Natural killer cell (primary cell): ENCODE data around the gene AGBL4. TPM values are rescaled to one million over a fixed set of nuclear protein-coding genes. Genes with fewer than 3 reads are reported as not detected.

Source experiments
- ATAC-seq, 3 donors: fragments of 150-1000 bp in 2 of 3; fragments of 200-7000 bp in 1 of 3; cut with Tn5 transposase; 1 replicate in 1 of 3; 2 replicates in 2 of 3; pipeline ENCODE4 v1.10.0; 2021; ENCODE audit warnings: mild to moderate bottlenecking in 2 of 3, moderate library complexity in 2 of 3
- DNase-seq, 2 donors: peaks; one replicate each; pipeline versions ENCODE4 v3.0.0 to v3.0.0-alpha.2; 2013 to 2021; ENCODE audit warnings: mixed read lengths in 1 of 2
- H3K27ac ChIP-seq: one replicate; pipeline ENCODE4 v1.5.1; 2013; ENCODE audit warnings: mild to moderate bottlenecking, low read length
- H3K27me3 ChIP-seq: one replicate; pipeline ENCODE4 v1.6.1; 2013; ENCODE audit warnings: low read length; ENCODE audit not compliant: control insufficient read depth, insufficient read depth
- H3K36me3 ChIP-seq: one replicate; pipeline ENCODE4 v1.6.1; 2013; ENCODE audit warnings: low read length; ENCODE audit not compliant: control insufficient read depth, insufficient read depth
- H3K4me1 ChIP-seq: one replicate; pipeline ENCODE4 v1.6.1; 2013; ENCODE audit warnings: low read length; ENCODE audit not compliant: control insufficient read depth, insufficient read depth
- H3K4me3 ChIP-seq: one replicate; pipeline ENCODE4 v1.5.1; 2013; ENCODE audit warnings: low read length
- H3K9me3 ChIP-seq: one replicate; pipeline ENCODE4 v1.6.1; 2013; ENCODE audit warnings: low read length; ENCODE audit not compliant: control insufficient read depth, insufficient read depth
- H3K27ac Mint-ChIP-seq, 2 donors: one replicate each; pipeline ENCODE4 v1.8.0; 2022; ENCODE audit warnings: mild to moderate bottlenecking in 2 of 2, mixed read lengths in 2 of 2, moderate library complexity in 1 of 2
- H3K27me3 Mint-ChIP-seq, 2 donors: one replicate each; pipeline ENCODE4 v1.8.0; 2022; ENCODE audit warnings: low read depth in 2 of 2, mixed read lengths in 2 of 2
- H3K36me3 Mint-ChIP-seq: one replicate; pipeline ENCODE4 v1.8.0; 2022; ENCODE audit warnings: mixed read lengths
- H3K4me1 Mint-ChIP-seq, 2 donors: one replicate each; pipeline ENCODE4 v1.8.0; 2022; ENCODE audit warnings: mixed read lengths in 2 of 2
- H3K4me3 Mint-ChIP-seq: one replicate; pipeline ENCODE4 v1.8.0; 2022; ENCODE audit warnings: mild to moderate bottlenecking, moderate library complexity, mixed read lengths
- H3K9me3 Mint-ChIP-seq, 2 donors: one replicate each; pipeline ENCODE4 v1.8.0; 2022; ENCODE audit warnings: mixed read lengths in 2 of 2
- CTCF ChIP-seq: fragments of 200-600 bp; IDR thresholded peaks from one replicate; pipeline ENCODE4 v1.8.0; 2022; ENCODE audit warnings: antibody characterized with exemption
- WGBS: methylation state at CpG from one replicate; pipeline ENCODE4 v1.1.7; 2013; ENCODE audit warnings: missing lambda C conversion rate; ENCODE audit not compliant: insufficient coverage; 5-methylcytosine and 5-hydroxymethylcytosine counted together
- intact Hi-C: fragments of 100-400 bp; cut with micrococcal nuclease; formaldehyde crosslinking; loops from one replicate; pipeline ENCODE4 v1.14.2; 2022
- total RNA-seq, 4 donors: library from RNA; stranded (reverse); fragments of 120-200 nt in 1 of 4; gene quantifications; one replicate each; pipeline versions ENCODE4 v1.2.3 to v1.2.4, GENCODE V29; 2013 to 2022

The AGBL4 gene
- total RNA-seq, 3 donors from 2014 or later (not counting 1 experiment from before 2014, with no cell fraction given) = not detected

- intact Hi-C loops = no loop called here
- Mint-ChIP-seq H3K36me3 (no peaks in the 10 kb centered on the region), H3K4me3 (no peak overlapping the region), H3K27ac (no peak overlapping the region), H3K27me3 (no peaks in the 10 kb centered on the region), H3K4me1 (no peaks in the 10 kb centered on the region), H3K9me3 (no peaks in the 10 kb centered on the region)
- Histone ChIP-seq H3K36me3 (no peaks in the 10 kb centered on the region), H3K27ac (no peak overlapping the region), H3K27me3 (no peaks in the 10 kb centered on the region), H3K4me3 (no peak overlapping the region), H3K4me1 (no peaks in the 10 kb centered on the region), H3K9me3 (no peaks in the 10 kb centered on the region)
- WGBS = 65% methylated on average over 10 of the region's 10 CpGs
- TF ChIP-seq CTCF = no peak
- ATAC-seq = no peak
- DNase-seq = no peak
Measured at GRCh38 chr1:48680411-48681035, 1343.2 kb downstream of the AGBL4 start.

GRCh38 chr1:48679859-48680258 lies 1343.9 kb downstream of the AGBL4 start:
- H3K36me3 ChIP-seq = no peaks in the 10 kb centered on the region
- H3K4me3 ChIP-seq = no peak overlapping the region
- H3K4me1 Mint-ChIP-seq = no peaks in the 10 kb centered on the region
- no peaks in the 10 kb centered on the region for H3K36me3 Mint-ChIP-seq
- DNase-seq (no peak), ATAC-seq (no peak)
- no peaks in the 10 kb centered on the region for H3K27me3 Mint-ChIP-seq
- H3K9me3 Mint-ChIP-seq = no peaks in the 10 kb centered on the region
- H3K27ac ChIP-seq = no peak overlapping the region
- H3K4me3 Mint-ChIP-seq = no peak overlapping the region
- no peak overlapping the region for H3K27ac Mint-ChIP-seq
- TF ChIP-seq CTCF = no peak
- no peaks in the 10 kb centered on the region for H3K9me3 ChIP-seq
- no peaks in the 10 kb centered on the region for H3K27me3 ChIP-seq
- no peaks in the 10 kb centered on the region for H3K4me1 ChIP-seq
- intact Hi-C loops = no loop called here
- WGBS = 88% methylated on average over 6 of the region's 6 CpGs

- no peak overlapping the region for H3K4me3 ChIP-seq
- Mint-ChIP-seq H3K36me3 (no peaks in the 10 kb centered on the region), H3K4me1 (no peaks in the 10 kb centered on the region), H3K27ac (no peak overlapping the region), H3K27me3 (no peaks in the 10 kb centered on the region), H3K9me3 (no peaks in the 10 kb centered on the region), H3K4me3 (no peak overlapping the region)
- H3K4me1 ChIP-seq = no peaks in the 10 kb centered on the region
- DNase-seq (no peak), ATAC-seq (no peak)
- 58% methylated on average over 3 of the region's 3 CpGs for WGBS
- H3K36me3 ChIP-seq = no peaks in the 10 kb centered on the region
- H3K27me3 ChIP-seq = no peaks in the 10 kb centered on the region
- no peak for TF ChIP-seq CTCF
- H3K9me3 ChIP-seq = no peaks in the 10 kb centered on the region
- intact Hi-C loops = no loop called here
- no peak overlapping the region for H3K27ac ChIP-seq
Measured at GRCh38 chr1:48678710-48679505, 1344.8 kb downstream of the AGBL4 start.
